NCI-H2227 (cell line): ENCODE data around the gene NAT10.

Experiments used
- DNase-seq: peaks from one replicate; lab custom pipeline; 2025; ENCODE audit not compliant: unreplicated experiment; lab: John Stamatoyannopoulos, UW

NAT10 gene

GRCh38 chr11:34105957-34106504 is 602 bp downstream of the NAT10 start:
- DNase-seq: no peak

GRCh38 chr11:34111722-34112270 is 6.4 kb downstream of the NAT10 start:
- no peak for DNase-seq

GRCh38 chr11:34114014-34114413 is 8.6 kb downstream of the NAT10 start:
- no peak for DNase-seq

- DNase-seq: no peak
Observed at GRCh38 chr11:34114471-34114870, 9.0 kb downstream of the NAT10 start.

GRCh38 chr11:34120651-34121050 is 15.2 kb downstream of the NAT10 start:
- DNase-seq: no peak

GRCh38 chr11:34124885-34125668 is 19.6 kb downstream of the NAT10 start:
- no peak for DNase-seq

- no peak for DNase-seq
Observed at GRCh38 chr11:34126959-34127848, 21.8 kb downstream of the NAT10 start.

- no peak for DNase-seq
Observed at GRCh38 chr11:34128824-34129223, 23.4 kb downstream of the NAT10 start.

- DNase-seq: no peak
Observed at GRCh38 chr11:34132261-34132965, 27.0 kb downstream of the NAT10 start.

- DNase-seq: no peak
Observed at GRCh38 chr11:34134765-34135164, 29.3 kb downstream of the NAT10 start.

- no peak for DNase-seq
Observed at GRCh38 chr11:34135439-34135838, 30.0 kb downstream of the NAT10 start.

- no peak for DNase-seq
Observed at GRCh38 chr11:34136420-34136819, 31.0 kb downstream of the NAT10 start.

- no peak for DNase-seq
Observed at GRCh38 chr11:34139346-34139745, 33.9 kb downstream of the NAT10 start.

GRCh38 chr11:34140149-34140548 is 34.7 kb downstream of the NAT10 start:
- no peak for DNase-seq

GRCh38 chr11:34143048-34143447 is 37.6 kb downstream of the NAT10 start:
- no peak for DNase-seq

- no peak for DNase-seq
Observed at GRCh38 chr11:34145073-34145472, 39.6 kb downstream of the NAT10 start.

- no peak for DNase-seq
Observed at GRCh38 chr11:34145847-34146381, 40.5 kb downstream of the NAT10 start.

- DNase-seq: no peak
Observed at GRCh38 chr11:34146411-34146810, 41.0 kb downstream of the NAT10 start.

GRCh38 chr11:34146866-34147265 is 41.4 kb downstream of the NAT10 start:
- no peak for DNase-seq

- no peak for DNase-seq
Observed at GRCh38 chr11:34147581-34147980, 42.2 kb downstream of the NAT10 start.
